GM19328 (cell line): Measurements from ENCODE around the gene EYS.

ENCODE experiments used
- ATAC-seq: cut with Tn5 transposase; IDR thresholded peaks from one replicate; pipeline ENCODE4 v1.9.1; 2021; ENCODE audit warnings: mild to moderate bottlenecking, moderate library complexity; ENCODE audit not compliant: unreplicated experiment

Gene EYS

DNA sequence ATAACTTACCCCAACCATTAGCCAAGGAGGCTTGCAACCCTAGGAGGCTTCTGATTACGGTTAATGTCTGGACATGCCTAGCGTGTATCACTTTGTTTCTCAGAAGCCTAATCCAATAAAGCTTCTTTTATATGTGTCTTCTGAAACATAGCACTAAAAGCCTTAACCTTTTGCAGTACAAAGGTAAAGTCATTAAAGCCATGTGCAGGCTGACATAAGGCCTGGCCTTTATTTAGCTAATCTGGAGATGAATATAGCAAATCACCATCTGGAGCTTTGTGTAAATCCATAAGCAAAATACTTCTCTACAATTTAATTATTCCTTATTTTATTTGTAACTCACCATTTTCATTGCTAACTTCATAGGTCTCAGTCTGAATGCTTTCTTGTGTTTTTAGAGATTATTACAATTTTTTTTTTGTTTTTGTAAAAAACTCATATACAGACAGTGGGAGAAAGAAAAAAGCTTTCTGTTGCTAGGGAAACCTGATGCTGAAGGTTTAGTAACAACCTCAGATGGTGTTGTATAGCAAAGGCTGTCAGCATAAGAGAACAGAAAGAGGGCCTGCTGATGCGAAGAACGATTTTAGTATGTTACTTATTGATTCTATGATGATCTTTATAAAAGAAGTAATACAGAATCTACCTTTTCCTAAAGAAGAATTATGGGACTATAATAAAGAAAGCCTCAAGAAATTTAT, at the start of gene EYS:
Gene EYS (minus strand): TSS at position 101 of the 701 bp plus-strand sequence. CDS start 211,816 bp downstream, outside the sequence.
- no peak for ATAC-seq

DNA sequence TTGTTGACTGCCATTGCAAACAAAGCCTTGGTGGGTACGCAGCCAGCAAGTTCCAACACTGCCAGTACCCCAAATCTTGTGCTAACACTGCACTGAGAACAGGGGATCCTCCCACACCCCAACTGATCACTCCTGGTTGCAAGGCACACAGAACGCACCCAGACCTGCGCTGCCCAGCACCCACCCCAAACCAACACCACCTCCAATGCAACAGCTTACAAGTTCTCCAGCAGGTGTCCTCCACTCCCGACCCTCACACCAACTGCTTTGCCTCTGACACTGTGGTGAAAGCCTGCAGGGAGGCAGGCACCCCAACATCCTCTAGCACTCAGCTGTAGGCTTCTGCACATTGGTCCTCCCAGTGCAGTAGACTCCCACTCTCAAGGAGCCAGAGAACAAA, 39.3 kb upstream of the EYS start:
- no peak for ATAC-seq

GRCh38 chr6:65745614-65746013, 38.6 kb upstream of the EYS start:
- no peak for ATAC-seq

DNA sequence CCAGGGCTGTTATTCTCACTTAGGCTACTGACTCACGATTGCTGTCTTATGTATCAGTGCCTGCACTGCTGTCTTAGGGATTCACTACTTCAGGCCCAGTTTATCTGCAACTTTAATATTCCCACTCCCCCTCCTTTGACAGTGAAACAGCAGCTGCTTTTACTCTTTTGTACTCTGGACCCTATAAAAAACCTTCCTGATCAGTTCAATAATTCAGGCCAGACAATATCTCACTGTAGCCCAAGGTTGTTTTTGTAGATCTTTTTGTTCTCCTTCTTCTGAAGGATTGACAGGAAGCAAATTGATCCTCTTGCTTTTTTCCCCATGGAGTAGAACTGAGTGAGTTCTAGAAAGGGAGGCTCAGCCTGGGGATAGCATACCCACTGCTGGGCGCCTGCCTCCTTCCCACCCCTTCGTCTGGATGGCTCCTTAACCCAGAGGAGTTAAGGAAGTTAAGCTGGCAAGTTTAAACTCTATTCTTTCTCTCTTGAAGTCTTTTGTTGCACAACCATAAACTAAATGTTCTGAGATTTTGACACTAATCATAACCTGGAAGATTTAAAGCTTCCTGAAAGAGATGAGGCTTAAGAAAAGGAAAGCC, 22.0 kb upstream of the EYS start:
- no peak for ATAC-seq

GRCh38 chr6:65719101-65719500, 12.1 kb upstream of the EYS start:
- ATAC-seq, result no peak

DNA sequence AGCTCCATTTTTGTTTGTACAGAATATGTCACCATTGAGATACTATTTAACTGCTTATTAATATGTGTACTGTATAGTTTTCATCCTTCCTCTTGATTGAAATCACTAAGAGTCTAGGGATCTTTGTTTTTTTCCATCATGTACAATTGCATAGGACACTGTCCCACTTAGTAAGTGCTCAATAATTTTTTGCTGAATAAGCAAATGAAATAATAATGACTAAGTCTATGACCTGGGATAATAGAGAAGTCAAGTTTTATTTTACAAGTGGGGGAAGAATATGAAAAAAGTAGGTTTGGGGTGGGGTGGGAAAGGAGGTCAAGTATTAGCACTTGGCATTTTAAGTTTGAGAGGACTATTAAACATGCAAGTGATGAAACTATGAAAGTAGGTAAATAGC, 4.5 kb upstream of the EYS start:
- ATAC-seq, result no peak

DNA sequence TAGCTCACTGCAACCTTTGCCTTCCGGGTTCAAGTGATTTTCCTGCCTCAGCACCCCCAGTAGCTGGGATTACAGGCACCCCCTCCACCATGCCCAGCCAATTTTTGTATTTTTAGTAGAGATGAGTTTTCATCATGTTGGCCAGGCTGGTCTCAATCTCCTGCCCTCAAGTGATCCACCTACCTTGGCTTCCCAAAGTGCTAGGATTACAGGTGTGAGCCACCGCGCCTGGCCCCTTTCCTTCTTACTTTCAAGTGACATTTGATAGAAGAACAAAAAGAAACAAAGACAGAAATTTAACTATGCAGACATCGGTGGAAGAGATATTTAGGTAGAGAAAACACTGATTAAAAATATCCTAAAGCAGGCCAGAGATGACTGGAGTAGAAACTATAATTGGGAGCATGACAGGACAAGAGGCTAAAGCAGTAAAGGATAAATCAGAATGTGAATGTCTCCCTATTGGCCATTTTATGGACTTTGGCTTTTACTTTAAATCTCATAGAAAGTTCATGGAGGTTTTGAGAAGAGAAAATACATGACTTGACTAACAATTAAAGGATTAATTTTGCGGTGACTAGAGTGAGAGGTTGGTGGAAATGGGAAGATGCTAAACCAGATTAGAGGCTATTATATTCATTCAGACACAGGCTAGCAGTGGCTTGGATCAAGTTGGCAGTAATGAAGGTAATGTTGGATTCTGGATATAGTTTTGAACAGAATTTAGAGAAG, 2.2 kb upstream of the EYS start:
- ATAC-seq, result no peak

- no peak for ATAC-seq
Measured at GRCh38 chr6:65708162-65708561, 1.1 kb upstream of the EYS start.

GRCh38 chr6:65706436-65706835, 590 bp downstream of the EYS start:
- no peak for ATAC-seq

DNA sequence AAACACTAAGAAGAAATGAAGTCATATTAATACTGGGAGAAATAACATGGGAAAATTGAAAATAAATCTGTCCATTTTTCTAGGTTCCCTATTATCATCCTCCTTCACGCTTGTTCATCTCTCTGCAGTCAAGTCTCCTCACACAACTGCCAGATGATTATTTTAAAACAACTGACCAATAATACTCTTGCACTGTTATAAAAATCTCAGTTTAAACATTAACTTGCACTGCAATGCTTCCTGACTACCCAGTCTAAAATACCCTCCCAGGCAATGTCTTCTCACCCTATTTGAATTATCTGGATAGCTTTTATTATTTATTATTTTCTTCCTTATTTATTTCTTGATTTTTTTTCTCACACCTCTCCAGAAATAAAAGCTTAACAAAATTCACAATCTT, 5.7 kb downstream of the EYS start:
- ATAC-seq, result no peak

- no peak for ATAC-seq
Measured at GRCh38 chr6:65700561-65700960, 6.5 kb downstream of the EYS start.

- ATAC-seq, result no peak
Measured at GRCh38 chr6:65692109-65692508, 14.9 kb downstream of the EYS start.

DNA sequence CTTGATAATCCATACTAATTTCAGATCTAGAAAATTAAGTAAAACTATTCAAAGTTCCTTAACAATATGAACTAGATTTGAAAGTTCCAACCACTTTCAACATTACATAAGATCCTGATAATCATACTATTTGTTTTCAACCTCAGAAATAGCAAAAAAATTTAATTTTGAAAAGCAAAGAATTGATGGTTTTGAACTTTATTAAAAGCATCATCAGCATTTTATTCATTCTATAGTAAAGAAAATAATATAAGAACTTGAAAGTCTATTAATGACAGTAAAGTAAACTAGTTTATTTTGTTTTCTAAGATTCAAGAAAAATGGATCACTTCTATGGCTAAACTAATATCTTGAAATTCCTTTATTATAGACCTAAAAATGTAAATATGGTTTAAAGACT, 26.8 kb downstream of the EYS start:
- no peak for ATAC-seq

DNA sequence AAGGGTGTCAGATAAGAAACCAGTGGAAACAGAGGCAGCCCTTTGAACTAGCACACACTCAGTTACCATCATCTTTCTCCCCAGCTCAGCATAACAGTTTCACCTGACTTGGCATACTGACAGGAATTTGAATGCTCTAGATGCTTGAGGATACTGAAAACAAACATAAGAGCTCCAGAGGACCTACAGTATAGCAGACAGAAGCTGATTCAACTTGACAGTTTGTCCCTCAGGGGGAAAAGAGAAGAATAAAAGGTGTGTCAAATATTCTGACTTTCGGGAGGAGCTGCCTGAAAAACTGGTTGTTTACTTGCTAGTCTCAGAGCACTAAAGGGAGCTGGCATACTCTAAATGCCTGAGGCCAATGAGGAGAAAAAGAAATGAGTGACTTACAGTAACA, 35.1 kb downstream of the EYS start:
- ATAC-seq, result no peak

DNA sequence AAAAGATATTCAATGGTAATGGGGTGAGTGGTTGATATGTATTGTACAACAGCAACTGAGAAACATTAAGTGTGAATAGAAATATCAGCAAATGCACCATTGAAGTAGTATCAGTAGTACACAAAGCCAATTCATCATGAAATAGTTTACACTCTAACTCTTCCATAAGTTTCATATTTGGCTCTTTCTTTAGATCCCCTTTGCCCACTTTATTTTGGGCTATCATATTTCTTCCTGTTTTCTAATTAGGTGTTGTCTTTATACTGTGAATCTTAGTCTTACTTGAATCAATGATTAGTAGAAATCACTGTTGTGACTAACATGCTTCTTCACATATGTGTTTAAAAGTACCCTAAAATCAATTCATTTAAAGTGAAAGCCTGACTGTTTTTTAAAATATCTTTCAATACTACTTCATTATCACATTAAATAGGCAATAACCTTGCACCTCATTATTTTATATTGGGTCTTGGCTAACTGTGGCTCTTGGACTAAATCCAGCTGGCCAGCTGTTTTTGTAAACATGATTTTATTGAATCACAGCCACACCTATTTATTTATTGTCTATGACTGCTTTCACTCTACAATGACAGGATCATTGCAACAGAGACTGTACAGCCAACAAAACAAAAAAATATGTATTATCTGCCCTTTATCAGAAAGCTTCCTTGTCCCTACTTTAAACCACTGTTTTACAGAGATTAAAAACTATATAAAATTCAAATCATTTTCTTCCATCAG, 38.9 kb downstream of the EYS start:
- ATAC-seq, result no peak

GRCh38 chr6:65650086-65650485, 56.9 kb downstream of the EYS start:
- ATAC-seq, result no peak

GRCh38 chr6:65649392-65649791, 57.6 kb downstream of the EYS start:
- no peak for ATAC-seq

- ATAC-seq, result no peak
Measured at GRCh38 chr6:65646544-65646943, 60.5 kb downstream of the EYS start.

DNA sequence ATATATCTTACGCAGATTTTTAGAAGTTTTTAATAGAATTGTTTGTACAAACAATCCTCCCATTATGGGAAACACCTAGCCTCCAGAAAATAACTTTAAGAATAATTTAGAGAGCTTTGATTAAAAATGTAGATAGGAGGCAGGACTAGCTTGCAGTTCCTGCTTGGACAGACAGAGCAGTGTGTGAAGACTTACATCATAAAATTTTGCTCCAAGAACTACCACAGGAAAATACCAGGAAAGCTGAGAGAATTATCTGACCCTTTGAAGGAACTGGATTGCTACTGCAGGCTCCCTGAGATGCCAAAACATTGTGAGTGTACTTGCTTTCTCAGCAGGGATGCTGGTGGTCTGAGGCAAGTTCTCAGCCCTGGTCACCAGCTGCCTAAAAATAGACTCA, 64.2 kb downstream of the EYS start:
- no peak for ATAC-seq

DNA sequence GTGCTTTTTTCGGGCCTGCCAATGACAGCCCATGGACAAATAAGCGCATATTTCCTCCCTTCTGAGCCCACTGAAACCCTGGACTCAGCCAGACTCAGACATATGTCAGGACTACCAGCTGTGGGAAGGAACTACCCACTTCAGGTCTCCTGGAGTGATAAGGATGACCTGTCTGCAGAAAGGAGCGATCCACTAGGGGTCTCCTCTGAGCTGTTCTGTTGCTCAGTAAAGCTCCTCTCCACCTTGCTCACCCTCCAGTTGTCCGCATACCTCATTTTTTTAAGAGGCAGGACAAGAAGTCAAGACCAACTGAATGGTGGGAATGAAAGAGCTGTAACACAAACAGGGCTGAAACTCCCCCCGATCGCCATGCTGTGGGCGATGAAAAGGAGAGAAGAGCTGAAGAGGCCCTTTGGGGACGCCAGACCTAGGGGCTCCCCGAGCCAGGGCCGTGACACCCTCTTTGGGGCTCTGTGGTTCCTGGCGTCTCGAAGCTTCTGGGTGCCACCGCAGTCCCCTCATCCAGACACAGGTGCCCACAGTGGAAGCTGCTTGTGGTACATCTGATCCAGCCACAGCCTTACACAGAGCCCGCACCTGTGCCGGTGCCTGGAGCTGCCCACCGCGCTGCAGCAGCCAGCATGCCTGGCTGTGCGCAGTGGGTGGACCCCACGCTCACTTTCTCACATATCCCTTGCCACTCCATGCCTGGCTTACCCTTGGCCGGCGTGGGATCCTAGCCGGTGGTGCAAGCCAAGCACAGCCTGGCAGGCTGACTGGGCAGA, 68.8 kb downstream of the EYS start:
- no peak for ATAC-seq
